HG03025 (cell line): ENCODE results near the gene PCSK5.
"Not testable (repeated sequence)": the region's sequence is repeated elsewhere in the genome, so short reads cannot be mapped to it uniquely, and the experiment has no call there.

Experiments
- ATAC-seq: cut with Tn5 transposase; IDR thresholded peaks from one replicate; pipeline ENCODE4 v1.9.1; 2021; ENCODE audit warnings: mild to moderate bottlenecking, moderate library complexity; ENCODE audit not compliant: unreplicated experiment, low FRiP score

The PCSK5 gene

GRCh38 chr9:75960551-75960950 is 70.1 kb downstream of the PCSK5 start:
- no peak for ATAC-seq

DNA sequence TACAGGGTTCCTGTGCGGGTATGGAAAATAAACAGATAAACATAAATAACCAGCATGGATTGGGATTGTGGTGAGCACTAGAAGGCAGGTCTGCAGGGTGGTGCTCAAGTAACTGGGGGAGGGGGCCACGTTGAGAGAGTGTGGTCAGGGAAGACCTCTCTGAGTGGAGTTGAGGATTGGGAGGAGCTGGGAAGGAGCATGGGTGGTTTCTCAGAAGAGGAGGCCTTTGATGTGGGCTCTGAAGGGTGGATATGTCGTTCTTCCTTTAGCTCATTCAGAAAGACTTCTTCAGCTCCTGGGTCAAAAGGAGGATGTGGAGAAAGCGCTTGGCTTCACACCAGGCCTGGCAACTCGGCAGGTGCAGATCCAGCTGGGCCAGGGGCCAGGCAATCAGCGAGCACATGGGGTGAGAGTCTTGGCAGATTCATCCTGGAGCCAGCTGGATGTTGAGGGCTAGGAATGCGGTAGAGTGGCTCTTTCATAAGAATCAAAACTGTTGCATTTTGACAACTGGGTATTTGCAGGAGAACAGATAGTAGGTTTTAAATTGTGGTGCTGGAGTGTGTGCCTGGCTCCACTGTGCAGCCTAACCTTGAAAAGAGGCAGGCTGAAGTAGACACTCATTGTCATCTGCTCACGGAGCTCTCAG is 71.7 kb downstream of the PCSK5 start:
- ATAC-seq = no peak

- ATAC-seq = no peak
These were observed 72.2 kb downstream of the PCSK5 start for GRCh38 chr9:75962662-75963036.

DNA sequence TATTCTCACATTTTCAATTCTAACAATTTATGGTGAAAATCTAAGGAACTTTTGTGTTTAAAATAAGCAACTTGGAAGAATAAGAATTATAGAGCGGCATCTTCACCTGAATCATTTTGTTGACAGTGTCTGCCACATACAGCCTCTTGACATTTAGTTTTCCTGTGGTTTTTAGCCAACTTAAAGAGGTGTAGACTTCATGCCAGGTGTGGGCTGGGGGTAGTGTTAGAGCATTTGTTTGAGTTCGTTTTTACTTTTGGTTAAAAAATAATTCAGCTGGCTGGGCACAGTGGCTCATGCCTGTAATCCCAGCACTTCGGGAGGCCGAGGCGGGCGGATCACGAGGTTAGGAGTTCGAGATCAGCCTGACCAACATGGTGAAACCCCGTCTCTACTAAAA is 72.8 kb downstream of the PCSK5 start:
- ATAC-seq = not testable (repeated sequence)

DNA sequence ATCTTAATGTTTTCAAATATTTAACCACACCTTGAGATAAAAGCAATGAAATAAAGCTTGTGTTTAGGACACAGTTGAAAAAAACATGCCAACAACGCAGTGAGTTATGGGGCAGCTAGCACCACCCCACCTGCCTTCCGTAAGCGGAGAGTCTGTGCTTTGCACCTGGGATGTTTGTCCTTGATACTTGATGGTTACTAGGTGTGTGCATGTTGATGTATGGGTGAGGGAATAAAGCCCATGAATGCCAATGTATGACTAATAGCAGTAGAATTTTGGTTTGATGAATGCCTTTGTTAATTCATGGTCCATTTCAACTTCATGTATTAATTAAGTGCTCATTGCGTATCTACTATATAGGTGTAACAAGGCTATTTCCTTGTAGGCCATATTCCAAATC is 74.0 kb downstream of the PCSK5 start:
- ATAC-seq = no peak

GRCh38 chr9:75965231-75965630 is 74.8 kb downstream of the PCSK5 start:
- no peak for ATAC-seq

GRCh38 chr9:75967556-75967955 is 77.1 kb downstream of the PCSK5 start:
- no peak for ATAC-seq

GRCh38 chr9:75974016-75974766 is 83.7 kb downstream of the PCSK5 start:
- ATAC-seq = no peak

GRCh38 chr9:75975071-75975470 is 84.6 kb downstream of the PCSK5 start:
- ATAC-seq = no peak

DNA sequence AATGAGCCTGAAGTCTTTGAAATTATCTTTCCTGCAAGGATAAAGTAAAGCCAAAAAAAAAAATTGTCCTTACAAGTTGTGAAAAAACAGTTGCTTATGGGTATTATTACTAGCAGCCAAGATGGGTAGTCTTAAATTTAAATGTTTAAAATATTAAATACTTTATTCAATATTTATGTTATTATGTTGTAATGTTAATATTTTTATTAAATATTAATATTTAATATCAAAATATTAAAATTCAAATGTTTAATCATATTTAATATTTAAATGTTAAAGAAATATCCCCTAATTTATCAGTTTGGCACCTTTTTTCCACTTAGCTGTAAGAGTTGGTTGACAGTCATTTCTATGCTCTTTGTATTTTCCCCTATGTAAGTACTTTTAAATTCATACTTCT is 86.1 kb downstream of the PCSK5 start:
- no peak for ATAC-seq

DNA sequence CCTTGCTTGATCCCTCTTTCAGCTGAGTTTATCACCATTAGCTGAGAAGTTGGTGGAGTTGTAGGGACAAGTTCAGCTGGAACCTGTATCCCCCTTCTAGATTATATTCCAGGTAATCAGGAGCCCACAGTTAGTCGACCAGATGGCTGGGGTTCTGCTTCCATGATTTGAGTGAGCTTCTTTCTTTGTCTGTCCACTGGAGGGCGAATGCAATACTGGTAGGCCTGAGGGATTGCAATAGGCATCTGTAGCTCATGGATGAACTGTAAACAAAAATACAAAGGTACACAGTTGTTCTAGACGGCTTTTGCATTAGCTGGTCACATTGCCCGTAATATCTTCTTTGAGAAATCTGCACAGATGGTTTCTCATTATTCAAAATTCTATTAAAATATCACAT is 88.9 kb downstream of the PCSK5 start:
- no peak for ATAC-seq

DNA sequence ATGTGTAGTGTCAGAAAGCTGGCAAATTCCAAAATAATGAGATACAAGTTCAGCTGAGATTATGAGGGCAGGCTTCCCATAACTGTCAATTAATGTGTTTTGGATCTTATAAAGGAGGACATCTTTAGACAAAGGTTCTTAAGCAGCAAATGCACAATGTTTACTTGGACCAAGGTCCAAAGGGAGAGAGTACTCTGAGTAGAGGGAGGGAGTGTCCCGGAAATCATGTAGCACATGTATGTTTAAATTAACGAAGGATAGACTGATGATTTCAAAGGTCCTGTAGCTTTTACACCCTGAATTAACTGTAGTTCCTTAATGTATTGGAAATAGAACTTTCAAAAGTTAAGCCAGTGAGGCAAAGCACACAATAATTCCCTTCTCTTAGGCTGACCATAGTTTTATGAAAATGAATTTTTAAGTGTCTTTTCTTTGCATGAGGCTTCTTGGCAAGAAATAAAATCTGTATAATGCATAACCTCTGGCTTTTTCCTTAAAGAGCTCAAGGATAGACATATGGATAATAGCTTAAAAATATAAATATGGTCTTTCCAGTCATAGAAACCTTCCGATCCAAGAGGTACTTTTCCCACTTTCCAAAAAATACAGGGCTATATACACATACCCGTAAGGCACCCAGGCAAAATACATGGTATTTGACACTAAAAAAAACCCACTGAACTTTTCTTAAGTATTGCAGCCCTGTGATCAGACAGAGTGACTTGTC is 93.0 kb downstream of the PCSK5 start:
- no peak for ATAC-seq

DNA sequence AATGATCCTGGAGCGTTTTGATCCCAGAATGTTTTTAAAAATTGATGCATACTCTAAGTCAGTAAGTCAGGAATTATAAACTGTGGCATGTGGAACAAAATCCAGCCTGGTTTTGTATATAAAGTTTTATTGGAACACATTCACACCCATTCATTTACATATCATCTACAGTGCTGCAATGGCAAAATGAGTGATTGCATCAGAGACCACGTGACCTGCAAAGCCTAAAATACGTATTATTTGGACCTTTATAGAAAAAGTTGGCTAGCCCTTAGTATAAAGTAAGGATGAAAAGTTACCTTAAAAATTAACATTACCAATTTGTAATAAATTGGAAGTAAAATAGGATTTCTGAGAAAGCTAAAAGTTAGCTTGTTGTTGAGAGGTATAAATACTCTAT is 95.0 kb downstream of the PCSK5 start:
- ATAC-seq = no peak

DNA sequence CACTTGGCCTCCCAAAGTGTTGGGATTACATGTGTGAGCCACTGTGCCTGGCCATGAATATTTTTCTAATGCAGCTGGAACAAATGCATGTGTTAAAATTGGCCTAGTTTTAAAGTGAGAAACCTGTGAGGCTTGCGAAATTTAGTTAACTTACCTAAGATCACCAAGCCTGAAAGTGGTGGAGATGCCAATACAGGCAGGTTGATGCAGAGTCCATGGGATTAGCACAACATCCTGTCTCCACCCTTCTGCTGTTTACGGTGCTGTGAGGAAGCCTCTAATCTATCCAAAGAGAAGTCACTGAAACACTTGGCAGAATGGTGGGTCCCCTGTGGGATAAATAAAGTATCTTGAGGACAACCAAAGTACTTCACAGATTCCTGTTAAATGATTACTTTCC is 98.2 kb downstream of the PCSK5 start:
- no peak for ATAC-seq

GRCh38 chr9:75990156-75990555 is 99.7 kb downstream of the PCSK5 start:
- ATAC-seq = no peak

- no peak for ATAC-seq
These were observed 100.3 kb downstream of the PCSK5 start for GRCh38 chr9:75990576-75991304.

DNA sequence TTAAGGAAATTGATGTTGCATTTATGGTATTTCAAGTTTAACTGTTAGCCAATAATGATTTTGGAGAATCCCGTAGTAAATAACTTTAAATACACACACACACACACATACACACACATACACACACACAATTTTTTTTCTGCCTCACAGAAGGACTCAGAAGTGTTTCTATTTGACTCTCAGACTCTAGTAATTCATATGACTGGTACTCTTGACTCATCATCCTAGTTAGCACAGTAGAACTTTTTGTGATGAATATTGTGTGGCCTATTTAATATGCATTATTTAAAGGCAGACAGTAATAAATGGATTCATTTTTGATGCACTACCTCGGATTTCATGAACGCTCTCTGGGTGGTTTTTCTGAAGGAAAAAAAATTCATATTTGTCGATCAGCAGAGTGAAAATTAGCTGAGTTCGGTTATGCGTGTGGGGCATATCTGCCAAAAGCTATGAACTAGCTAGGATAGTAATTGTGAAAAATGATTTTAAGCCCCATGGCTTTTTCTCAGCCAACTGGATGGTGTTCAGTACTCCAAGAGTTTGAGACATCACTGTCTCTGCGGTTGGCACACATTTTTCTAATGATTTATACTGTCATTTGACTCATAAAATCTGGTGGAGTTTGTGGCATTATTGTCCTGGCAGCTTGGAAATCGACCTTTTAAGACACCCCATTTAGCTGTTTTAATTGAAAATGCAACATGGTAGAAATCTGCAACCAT is 102.2 kb downstream of the PCSK5 start:
- ATAC-seq = no peak

- ATAC-seq = no peak
These were observed 103.0 kb downstream of the PCSK5 start for GRCh38 chr9:75993434-75993833.

DNA sequence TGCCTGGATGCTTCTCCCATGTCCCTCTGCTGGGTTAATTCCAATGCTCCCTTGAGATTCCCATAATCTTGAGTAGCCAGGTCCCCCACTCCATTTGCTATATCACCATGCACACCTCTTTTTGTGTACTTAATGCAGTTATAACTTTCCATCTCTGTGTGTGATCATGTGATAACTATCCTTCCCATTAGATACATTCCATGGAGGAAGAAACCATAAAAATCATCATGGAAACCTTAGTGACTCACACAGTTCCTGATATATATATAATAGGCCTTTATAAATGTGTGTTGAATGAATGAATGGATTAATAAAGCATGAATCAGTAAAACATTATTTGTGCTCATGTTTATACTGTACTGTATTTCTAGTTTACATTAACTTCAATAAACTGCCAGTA is 104.6 kb downstream of the PCSK5 start:
- ATAC-seq = no peak

- ATAC-seq = no peak
These were observed 106.3 kb downstream of the PCSK5 start for GRCh38 chr9:75996726-75997125.
